ENCODE data around the gene CYTH1. TPM values are rescaled to one million over a fixed set of nuclear protein-coding genes. Genes with fewer than 3 reads are reported as not detected.

CYTH1 gene
- polyA plus RNA-seq, 1 donor = 28.6 TPM

DNA sequence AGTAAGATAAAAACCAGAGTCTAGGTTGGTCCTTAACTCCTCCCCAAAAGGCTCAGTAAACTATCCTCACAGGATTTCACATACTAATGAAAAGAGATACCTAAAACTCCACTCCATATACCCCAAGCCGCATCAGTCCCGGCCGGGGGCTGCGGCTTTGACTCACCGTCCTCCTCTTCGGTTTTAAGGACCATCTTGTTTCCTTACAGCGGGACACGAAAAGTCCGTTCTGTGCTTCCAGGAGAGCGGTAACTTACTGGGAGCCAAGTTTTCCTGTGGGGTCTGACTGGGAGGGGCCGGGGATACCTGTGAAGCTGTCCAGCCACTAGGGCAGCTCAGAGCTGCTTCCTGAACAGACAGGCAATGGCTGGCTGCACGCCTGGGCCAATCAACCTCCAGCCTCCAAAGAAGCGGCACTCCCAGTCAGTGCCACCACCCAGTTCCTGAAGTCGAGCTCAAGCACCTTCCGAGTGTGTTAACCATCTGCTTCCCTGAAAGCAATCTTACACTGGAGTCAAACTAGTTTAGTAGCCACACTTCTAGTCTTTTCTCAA lies 45.5 kb downstream of the CYTH1 start:
- no peak for DNase-seq

GRCh38 chr17:78735832-78736525 lies 46.1 kb downstream of the CYTH1 start:
- DNase-seq = no peak

- no peak for DNase-seq
Measured at GRCh38 chr17:78734793-78735641, 47.1 kb downstream of the CYTH1 start.

GRCh38 chr17:78732354-78732753 lies 49.7 kb downstream of the CYTH1 start:
- DNase-seq = no peak

DNA sequence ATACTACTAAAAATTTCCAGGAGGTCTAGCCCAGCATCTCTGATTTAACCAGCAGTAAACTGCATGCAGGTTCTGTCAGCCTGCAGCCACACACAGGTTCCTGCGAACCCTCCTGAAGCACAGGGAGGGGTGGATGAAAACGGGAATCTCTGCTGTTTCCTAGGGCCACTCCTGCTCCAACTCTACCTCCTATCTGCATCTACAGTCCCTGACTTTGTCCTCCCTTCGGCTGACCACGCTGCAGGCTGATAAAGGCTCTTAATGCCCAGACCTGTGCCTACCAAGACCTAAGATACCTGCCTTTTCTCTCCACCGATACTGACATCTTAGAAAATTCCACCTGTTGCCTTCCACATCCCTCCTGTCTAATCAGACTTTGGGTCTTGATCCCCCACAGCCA lies 50.2 kb downstream of the CYTH1 start:
- no peak for DNase-seq

DNA sequence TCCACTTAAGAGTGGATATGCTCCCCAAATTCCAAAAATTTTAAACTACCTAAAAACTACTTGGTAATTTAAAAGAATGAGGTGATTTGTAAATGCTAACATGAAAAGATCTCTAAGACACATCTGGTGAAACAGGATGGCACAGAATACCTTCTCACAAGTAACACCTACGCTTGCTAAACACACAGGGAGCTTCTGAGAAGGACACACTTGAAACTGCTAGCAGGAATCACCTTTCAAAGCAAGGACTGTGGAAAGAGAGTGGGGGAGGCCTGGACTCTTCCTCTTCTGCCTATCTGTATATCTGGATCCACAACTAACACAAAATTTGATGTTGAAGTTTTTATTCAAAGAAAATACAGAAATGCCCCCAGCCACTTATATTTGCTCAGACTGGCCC lies 52.4 kb downstream of the CYTH1 start:
- DNase-seq = no peak

DNA sequence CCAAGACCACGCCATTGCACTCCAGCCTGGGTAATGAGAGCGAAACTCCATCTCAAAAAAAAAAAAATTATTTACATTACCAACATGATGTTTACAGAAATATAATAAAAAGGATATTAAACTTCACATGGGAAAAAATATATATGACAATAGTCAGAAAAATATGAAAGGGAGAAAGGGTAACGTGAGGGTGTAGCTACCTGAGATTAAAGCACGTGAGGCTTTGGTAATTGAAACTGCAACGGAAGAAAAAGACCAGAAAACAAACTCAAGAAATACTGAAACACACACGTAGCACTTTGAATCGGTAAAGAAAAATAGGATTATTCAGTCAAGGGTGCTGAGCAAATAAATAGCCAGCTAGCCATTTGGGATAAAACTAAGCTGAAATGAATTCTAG lies 53.6 kb downstream of the CYTH1 start:
- no peak for DNase-seq

DNA sequence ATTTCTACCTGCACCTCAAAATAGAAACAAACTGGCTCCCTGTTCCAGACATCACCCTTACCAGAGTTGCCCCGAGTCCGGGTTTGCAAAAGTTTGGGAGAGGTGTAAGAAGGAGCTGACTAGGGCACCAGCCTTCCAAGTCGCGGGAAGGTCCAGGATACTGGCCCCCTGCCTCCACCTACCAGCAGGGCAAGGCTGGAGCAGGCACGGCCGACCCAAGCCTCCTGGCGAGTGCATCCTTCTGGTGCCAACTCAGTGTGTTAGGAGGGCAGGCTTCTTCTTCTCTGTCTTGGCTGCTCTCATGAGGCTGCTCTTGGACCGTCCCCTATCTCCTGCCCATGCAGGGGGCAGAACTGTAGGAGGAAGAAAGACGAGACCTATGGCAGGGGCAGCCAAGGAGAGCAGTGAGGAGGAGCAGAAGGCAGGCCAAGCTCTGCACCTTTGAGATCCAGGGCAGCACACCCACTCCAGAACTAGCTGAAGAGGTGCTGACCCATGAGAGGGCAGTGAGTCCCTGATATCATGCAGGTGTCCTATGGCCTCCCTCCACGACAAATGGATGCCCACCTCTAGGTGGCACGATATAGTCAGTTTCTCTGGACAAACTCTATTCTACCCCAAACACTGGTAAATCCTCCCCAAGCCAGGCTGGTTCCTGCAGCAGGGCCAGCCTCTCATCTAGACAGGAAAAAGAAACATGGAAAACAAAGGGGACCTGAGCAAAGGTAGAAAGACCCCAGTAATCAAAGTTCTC lies 54.4 kb downstream of the CYTH1 start:
- DNase-seq = no peak

DNA sequence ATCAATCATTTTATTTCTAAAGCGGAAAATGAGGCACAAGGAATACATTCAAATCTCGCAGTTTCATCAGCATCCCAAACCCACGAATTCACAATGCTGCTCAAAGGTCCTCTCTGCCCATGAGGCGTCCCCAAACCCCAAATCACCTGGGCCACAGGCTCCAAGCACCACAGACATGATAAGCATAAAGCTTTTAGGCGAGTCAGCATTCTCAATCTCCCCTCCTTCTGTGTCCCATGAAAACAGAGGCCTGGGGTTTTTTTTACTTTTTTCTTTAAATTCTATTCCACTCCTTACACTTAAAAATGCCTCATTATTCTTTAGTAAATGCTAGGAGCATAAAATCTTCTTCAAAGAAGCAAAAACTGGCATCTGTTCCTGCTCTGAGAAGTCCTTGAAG lies 55.0 kb downstream of the CYTH1 start:
- DNase-seq = no peak

DNA sequence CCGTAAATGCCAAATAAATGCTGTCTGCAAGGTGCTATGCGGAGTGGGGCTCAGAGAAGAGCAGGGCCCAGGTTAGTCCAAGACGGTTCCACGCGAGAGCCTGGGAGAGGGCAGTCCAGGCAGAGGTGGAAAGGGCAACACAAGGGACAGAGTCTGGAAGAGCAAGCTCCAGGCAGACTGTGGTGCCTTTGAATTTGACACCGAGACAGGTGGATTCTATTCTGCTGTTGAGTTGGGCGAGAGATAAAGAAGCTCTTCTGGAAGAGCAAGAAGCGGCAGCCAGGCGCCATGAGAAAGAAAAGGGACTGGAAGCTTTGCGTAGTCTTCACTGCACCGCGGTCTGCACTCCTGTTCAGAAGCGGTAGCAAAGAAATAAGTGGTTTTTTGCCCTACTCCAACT lies 55.6 kb downstream of the CYTH1 start:
- DNase-seq = no peak

- DNase-seq = no peak
Measured at GRCh38 chr17:78725448-78726021, 56.5 kb downstream of the CYTH1 start.

DNA sequence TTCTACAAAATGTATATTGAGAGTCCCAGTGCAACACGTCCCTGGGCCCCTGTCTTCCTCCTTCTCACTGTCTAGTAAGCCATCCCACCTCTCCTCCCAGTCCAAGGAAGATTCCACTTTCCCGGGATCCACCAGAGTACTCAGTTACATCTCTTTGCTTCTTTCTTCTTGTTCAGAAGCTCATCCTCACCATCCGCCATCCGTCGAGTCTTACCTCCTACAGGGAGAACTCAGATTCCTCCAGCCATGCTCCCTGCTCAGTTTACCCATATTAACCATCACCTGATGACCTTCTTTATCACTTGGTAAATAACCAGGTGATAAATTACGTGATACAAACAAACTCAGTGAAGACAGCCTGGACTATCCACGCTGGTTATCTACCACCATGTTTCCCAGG lies 57.1 kb downstream of the CYTH1 start:
- DNase-seq = no peak

- no peak for DNase-seq
Measured at GRCh38 chr17:78724544-78724943, 57.5 kb downstream of the CYTH1 start.

GRCh38 chr17:78723957-78724356 lies 58.1 kb downstream of the CYTH1 start:
- DNase-seq = no peak

DNA sequence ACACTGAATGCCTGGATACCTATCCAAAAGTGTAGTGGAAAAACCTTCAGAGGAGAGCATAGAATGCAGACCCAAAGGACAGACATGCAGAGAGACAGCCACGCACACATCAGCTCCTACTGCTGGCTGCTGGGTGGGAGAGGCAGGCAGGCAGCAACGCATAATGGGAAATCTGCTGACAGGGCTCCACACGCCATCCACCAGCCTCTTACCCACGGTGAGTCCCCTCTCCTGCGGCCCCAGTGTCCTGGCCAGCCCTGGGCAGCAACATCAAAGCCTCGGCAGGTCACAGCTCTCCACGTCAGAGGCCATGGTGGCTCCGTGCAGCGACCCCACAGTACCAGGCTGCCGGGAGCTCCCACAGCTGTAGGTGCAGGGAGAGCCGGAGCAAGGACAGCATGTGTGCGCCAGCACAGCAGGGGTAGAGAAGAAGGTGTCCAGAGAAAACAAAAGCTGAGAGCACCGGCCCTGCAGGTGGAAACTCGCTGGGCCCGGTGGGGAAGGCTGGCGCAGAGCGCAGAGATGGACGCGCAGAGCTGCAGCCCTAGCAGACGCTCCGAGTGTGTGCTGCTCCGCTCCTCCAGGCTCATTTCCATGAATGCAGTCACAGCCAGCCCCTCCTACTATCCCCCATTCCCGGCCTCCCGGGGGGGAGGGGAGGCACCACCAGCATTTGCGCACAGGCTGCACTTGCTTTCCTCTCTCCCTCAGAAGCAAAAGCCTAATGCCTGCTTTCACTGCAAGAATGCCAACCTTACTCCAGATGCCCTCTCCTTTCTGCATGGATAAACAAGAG lies 58.9 kb downstream of the CYTH1 start:
- DNase-seq = peak; percentile 84

DNA sequence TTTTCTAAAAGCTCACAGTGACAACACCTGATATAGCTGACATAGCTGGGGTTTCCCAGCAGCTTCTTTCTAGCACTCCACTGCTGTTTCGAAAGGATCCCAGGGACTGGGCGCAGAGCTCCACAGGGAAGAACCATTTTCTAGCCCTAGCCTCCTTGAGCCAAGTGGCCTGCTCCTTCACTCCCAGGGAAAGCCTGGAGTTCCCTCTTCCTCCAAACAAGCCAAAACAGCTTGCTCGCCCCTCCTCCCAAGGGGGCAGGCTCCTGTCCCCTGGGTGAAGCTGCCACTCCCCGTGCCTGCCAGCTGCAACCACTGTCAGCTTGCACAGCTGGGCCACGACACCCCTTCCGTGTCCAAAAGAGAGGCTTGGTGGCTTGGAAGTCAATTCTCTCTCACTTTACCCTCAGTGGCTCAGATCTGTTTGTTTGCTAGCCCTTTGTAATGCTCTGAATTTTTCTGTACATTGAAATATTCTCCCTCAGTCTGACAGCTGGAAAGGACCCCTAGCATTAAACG lies 59.8 kb downstream of the CYTH1 start:
- DNase-seq = no peak

GRCh38 chr17:78719630-78720298 lies 62.3 kb downstream of the CYTH1 start:
- DNase-seq = no peak

GRCh38 chr17:78718575-78719208 lies 63.4 kb downstream of the CYTH1 start:
- no peak for DNase-seq

DNA sequence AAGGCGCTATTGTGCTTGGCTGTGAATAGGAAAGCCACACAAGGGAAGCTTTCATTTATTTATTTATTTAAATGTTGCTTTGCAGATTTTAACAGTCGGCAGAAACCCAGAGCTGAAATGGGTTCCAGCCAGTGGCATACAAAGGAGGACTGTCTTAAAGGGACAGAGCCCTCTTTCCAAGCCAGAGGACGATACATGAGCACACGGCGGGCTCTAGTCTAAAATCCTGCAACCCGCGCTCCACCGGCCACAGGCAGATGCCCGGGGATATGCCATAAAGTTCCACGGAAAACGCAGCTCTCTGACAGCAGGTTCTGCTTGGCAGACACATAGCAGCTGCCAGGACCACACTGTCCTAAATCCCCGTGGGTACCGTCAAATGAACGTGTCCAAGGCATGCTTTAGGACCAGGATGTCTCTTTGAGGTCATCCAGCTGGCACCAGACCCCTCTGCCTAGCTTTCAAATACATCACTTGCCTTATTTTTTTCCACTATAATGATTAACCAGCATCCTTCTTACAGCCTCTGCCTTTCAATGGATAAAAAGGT lies 64.6 kb downstream of the CYTH1 start:
- peak; percentile 47 for DNase-seq

All from left kidney (tissue), 2 donors.